ENCODE results near the gene ZNF628.

GRCh38 chr19:55502197-55502952, 26.0 kb downstream of the ZNF628 start:
- TF ChIP-seq CTCF (conservative IDR thresholded peaks at IDR 0.05; ENCODE audit: low read depth, low read length), result no peak
- TF ChIP-seq USF2 (IDR thresholded peaks at IDR 0.05; ENCODE audit: low read depth, low read length), result no peak
- TF ChIP-seq POLR2A (IDR thresholded peaks at IDR 0.05; ENCODE audit: low read depth, low read length), result no peak
- TF ChIP-seq SMC3 (IDR thresholded peaks at IDR 0.05; ENCODE audit: low read depth, low read length), result no peak
- TF ChIP-seq MAFK (IDR thresholded peaks at IDR 0.05; ENCODE audit: low read depth, low read length), result no peak
- no peak for TF ChIP-seq RCOR1 (IDR thresholded peaks at IDR 0.05; ENCODE audit: insufficient replicate concordance, low read length)
- no peak for TF ChIP-seq RFX5 (IDR thresholded peaks at IDR 0.05; ENCODE audit: low read depth, low read length)
- no peak for TF ChIP-seq RAD21 (IDR thresholded peaks at IDR 0.05; ENCODE audit: low read length)
- no peak for TF ChIP-seq MXI1 (IDR thresholded peaks at IDR 0.05; ENCODE audit: borderline replicate concordance, low read depth, low read length)
- no peak for TF ChIP-seq FOS (IDR thresholded peaks at IDR 0.05; ENCODE audit: low read depth, low read length)
